ENCODE measurements around the gene NABP1.

DNA sequence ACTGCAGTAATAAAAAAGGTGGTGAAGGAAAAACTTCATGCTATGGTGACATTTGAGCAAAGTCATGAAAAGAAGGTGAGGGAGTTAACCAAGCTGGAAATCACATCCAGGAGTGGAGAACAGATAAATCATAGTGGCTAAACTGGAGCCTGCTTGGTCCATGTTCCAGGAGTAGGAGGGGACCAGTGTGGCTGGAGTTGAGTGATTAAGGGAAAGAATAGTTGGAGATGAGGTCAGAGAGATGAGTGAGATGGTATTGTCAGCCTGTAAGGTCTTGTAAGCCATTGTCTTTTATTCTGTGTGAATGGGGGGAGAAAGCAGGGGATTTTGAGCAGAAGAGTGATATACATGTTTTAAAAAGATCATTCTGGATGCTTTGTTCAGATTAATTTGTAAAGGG, 52.3 kb downstream of the NABP1 start:
- TF ChIP-seq CTCF (IDR thresholded peaks at IDR 0.05; ENCODE audit: poor library complexity, severe bottlenecking) (no peak), POLR2AphosphoS5 (IDR thresholded peaks at IDR 0.05) (no peak), EZH2 (IDR thresholded peaks at IDR 0.05; ENCODE audit: borderline replicate concordance, insufficient read depth, low read length, poor library complexity, severe bottlenecking) (no peak), TAF1 (IDR thresholded peaks at IDR 0.05; ENCODE audit: low read depth) (no peak), RAD21 (conservative IDR thresholded peaks at IDR 0.05) (no peak), EP300 (conservative IDR thresholded peaks at IDR 0.05; ENCODE audit: poor library complexity, severe bottlenecking) (no peak), MXI1 (conservative IDR thresholded peaks at IDR 0.05; ENCODE audit: poor library complexity, severe bottlenecking) (no peak), REST (IDR thresholded peaks at IDR 0.05; ENCODE audit: borderline replicate concordance) (no peak)

All from neural cell (in vitro differentiated cells).